Psoas muscle (tissue), 8 donors: ENCODE measurements around the gene SLC7A8. TPM values are rescaled to one million over a fixed set of nuclear protein-coding genes. Genes with fewer than 3 reads are reported as not detected.

ENCODE experiments used
- ATAC-seq, 4 donors: fragments of 200-7000 bp; cut with Tn5 transposase; one replicate each; pipeline ENCODE4 v1.9.1; 2020; ENCODE audit warnings: moderate library complexity in 3 of 4, mild to moderate bottlenecking in 2 of 4
- DNase-seq, 2 donors: peaks; one replicate each; pipeline ENCODE4 v3.0.0-alpha.2; 2020
- H3K27ac ChIP-seq: fragments of 200-600 bp; one replicate; pipeline ENCODE4 v1.8.0; 2022
- H3K27me3 ChIP-seq, 3 donors: fragments of 200-600 bp in 1 of 3; one replicate each; pipeline versions ENCODE4 v1.6.1 to v1.8.0; 2013 to 2022; ENCODE audit warnings: low read length in 2 of 3, mild to moderate bottlenecking in 2 of 3, moderate library complexity in 1 of 3; ENCODE audit not compliant: insufficient read depth in 3 of 3
- H3K36me3 ChIP-seq, 2 donors: fragments of 200-600 bp in 1 of 2; one replicate each; pipeline versions ENCODE4 v1.6.1 to v1.8.0; 2013 to 2022; ENCODE audit warnings: low read depth in 1 of 2, mild to moderate bottlenecking in 1 of 2, moderate library complexity in 1 of 2; ENCODE audit not compliant: insufficient read depth in 1 of 2
- H3K4me1 ChIP-seq: fragments of 200-600 bp; one replicate; pipeline ENCODE4 v1.8.0; 2022
- H3K4me3 ChIP-seq: fragments of 200-600 bp; one replicate; pipeline ENCODE4 v1.8.0; 2022; ENCODE audit warnings: mild to moderate bottlenecking
- H3K9me3 ChIP-seq: fragments of 200-600 bp; one replicate; pipeline ENCODE4 v1.8.0; 2022
- CTCF ChIP-seq: fragments of 200-600 bp; IDR thresholded peaks from one replicate; pipeline ENCODE4 v1.8.0; 2022; ENCODE audit warnings: antibody characterized with exemption
- WGBS, 3 donors: extraction: QIAGEN DNeasy Blood & Tissue Kit; methylation state at CpG; one replicate each; pipeline versions ENCODE4 v1.1.6 to v1.1.7; 2013; 5-methylcytosine and 5-hydroxymethylcytosine counted together
- intact Hi-C, 2 donors: fragments of 100-400 bp; cut with DNase I; formaldehyde crosslinking; loops; one replicate each; pipeline versions ENCODE4 v1.11.0 to v1.14.2; 2022
- polyA plus RNA-seq, 3 donors: library from polyadenylated mRNA; stranded (reverse); fragments of 200-250 nt; gene quantifications; one replicate each; pipeline ENCODE4 v1.2.3, GENCODE V29; 2013
- total RNA-seq, 4 donors: library from RNA; stranded (reverse); fragmentation: NEBNext Ultra II Directional in 2 of 4; extraction: Animal tissue kit (Norgen Biotek cat#: 25700) in 2 of 4; gene quantifications; one replicate each; pipeline versions ENCODE4 v1.2.1 to v1.2.4, GENCODE V29; 2021 to 2023
- donor health status: healthy with polysubstance abuse.
- donor health status: DM: no; HTN: no; CAD: no; lungs with moderate emphysema.
- donor health status: Bipolar disorder and iron deficiency.
- donor health status: healthy.
- donor health status: DM: yes; HTN: yes; CAD: no.
- donor health status: DM: no; HTN: no; CAD: no.
- donor health status: DM: no; HTN: no; CAD: no.
- donor health status: DM: yes; HTN: yes; CAD: no.

The SLC7A8 gene
- total and polyA plus RNA-seq, 7 donors, result 7.5 to 72.6 (median 33.2) TPM

GRCh38 chr14:23099212-23099861, 84.1 kb downstream of the SLC7A8 start:
- intact Hi-C loops, result no loop called here
- ATAC-seq (no peak), DNase-seq (no peak)
- peaks cover 14% of the 10 kb centered on the region for H3K4me1 ChIP-seq
- no peak for TF ChIP-seq CTCF
- WGBS, 3 donors, result 88 to 93% (median 89%) methylated on average over 10 of the region's 10 CpGs
- H3K27ac ChIP-seq, result no peak overlapping the region
- H3K9me3 ChIP-seq, result no peaks in the 10 kb centered on the region
- H3K27me3 ChIP-seq, result no peaks in the 10 kb centered on the region
- H3K4me3 ChIP-seq, result no peak overlapping the region
- peaks cover 0 to 24% of the 10 kb centered on the region in 2 donors for H3K36me3 ChIP-seq

- no peaks in the 10 kb centered on the region for H3K27me3 ChIP-seq
- DNase-seq (no peak), ATAC-seq (no peak)
- no peaks in the 10 kb centered on the region for H3K9me3 ChIP-seq
- peaks cover 22% of the 10 kb centered on the region for H3K4me1 ChIP-seq
- H3K36me3 ChIP-seq, result peaks cover 2 to 33% of the 10 kb centered on the region in 2 donors
- WGBS, 3 donors, result 64 to 76% (median 75%) methylated on average over 7 of the region's 7 CpGs
- no peak overlapping the region for H3K27ac ChIP-seq
- H3K4me3 ChIP-seq, result no peak overlapping the region
- no peak for TF ChIP-seq CTCF
- intact Hi-C loops, result no loop called here
Measured at GRCh38 chr14:23097786-23098185, 85.7 kb downstream of the SLC7A8 start.

- DNase-seq (peak; percentile 99 to 100), ATAC-seq (peak; percentile 92 to 96 (median 94))
- H3K4me1 ChIP-seq, result peaks cover 30% of the 10 kb centered on the region
- H3K27ac ChIP-seq, result peak within 1 kb of the TSS; percentile 99
- intact Hi-C loops, result no loop called here
- TF ChIP-seq CTCF, result no peak
- H3K36me3 ChIP-seq, result peaks cover 8 to 56% of the 10 kb centered on the region in 2 donors
- no peaks in the 10 kb centered on the region for H3K9me3 ChIP-seq
- peak within 1 kb of the TSS; percentile 97 for H3K4me3 ChIP-seq
- no peaks in the 10 kb centered on the region for H3K27me3 ChIP-seq
- 0% methylated on average over 46 of the region's 46 CpGs for WGBS, 3 donors
Measured at GRCh38 chr14:23095196-23096108, 88.0 kb downstream of the SLC7A8 start, which contains the start of gene C14orf119. Gene C14orf119, plus strand, starts transcription at chr14:23095505. Its CDS starts 2,154 bp downstream, at chr14:23097659.

- intact Hi-C loops, result no loop called here
- no peak for TF ChIP-seq CTCF
- Histone ChIP-seq H3K4me1 (peaks cover 30% of the 10 kb centered on the region), H3K36me3 (peaks cover 12 to 64% of the 10 kb centered on the region in 2 donors), H3K4me3 (peak within 1 kb of the TSS; percentile 97), H3K27me3 (no peaks in the 10 kb centered on the region), H3K27ac (peak within 1 kb of the TSS; percentile 99), H3K9me3 (no peaks in the 10 kb centered on the region)
- ATAC-seq, result peak; percentile 59 to 76 (median 61)
- DNase-seq, result no peak
- WGBS, 3 donors, result 0% methylated on average over 46 to 55 of the region's 55 CpGs
Measured at GRCh38 chr14:23094666-23095195, 88.7 kb downstream of the SLC7A8 start, which contains the start of gene ACIN1. Gene ACIN1, minus strand, starts transcription at chr14:23095136. Its CDS starts 24 bp downstream, at chr14:23095112.
